Uterus (tissue), 4 donors: Measurements from ENCODE around the gene DNASE1L1. TPM values are rescaled to one million over a fixed set of nuclear protein-coding genes. Genes with fewer than 3 reads are reported as not detected.

ENCODE experiments used
- DNase-seq, 2 donors: peaks; one replicate each; pipeline ENCODE4 v3.0.0-alpha.2; 2019 to 2020
- H3K27ac ChIP-seq, 2 donors: fragments of 200-600 bp; sonication (generic); 1 replicate in 1 of 2; 2 replicates in 1 of 2; pipeline ENCODE4 v1.5.1; 2016 to 2018
- H3K27me3 ChIP-seq, 2 donors: fragments of 200-600 bp; sonication (generic); one replicate each; pipeline ENCODE4 v1.5.1; 2018 to 2019; ENCODE audit warnings: control low read depth in 1 of 2
- H3K36me3 ChIP-seq, 2 donors: fragments of 200-600 bp; sonication (generic); one replicate each; pipeline ENCODE4 v1.5.1; 2019; ENCODE audit warnings: control low read depth in 1 of 2
- H3K4me1 ChIP-seq, 2 donors: fragments of 200-600 bp; sonication (generic); one replicate each; pipeline ENCODE4 v1.5.1; 2018 to 2019; ENCODE audit warnings: control low read depth in 1 of 2
- H3K4me3 ChIP-seq, 2 donors: fragments of 200-600 bp; sonication (generic); 1 replicate in 1 of 2; 2 replicates in 1 of 2; pipeline ENCODE4 v1.5.1; 2018 to 2019; ENCODE audit warnings: mild to moderate bottlenecking in 1 of 2
- H3K9me3 ChIP-seq, 2 donors: fragments of 200-600 bp; sonication (generic); one replicate each; pipeline ENCODE4 v1.5.1; 2019; ENCODE audit warnings: control low read depth in 1 of 2
- POLR2A ChIP-seq, 2 donors: fragments of 450-650 bp; IDR thresholded peaks; one replicate each; pipeline ENCODE4 v1.6.1; 2016; ENCODE audit warnings: antibody characterized with exemption in 2 of 2, mild to moderate bottlenecking in 1 of 2, moderate library complexity in 1 of 2
- intact Hi-C: fragments of 100-400 bp; cut with DNase I; formaldehyde crosslinking; loops from one replicate; pipeline ENCODE4 v1.15.1; 2023; ENCODE audit warnings: low total_unique reads
- total RNA-seq, 4 donors: library from RNA; depleted of rRNA in 3 of 4; stranded (reverse); fragments of >200 nt in 3 of 4; gene quantifications; one replicate each; pipeline versions ENCODE4 v1.1.0 to v1.2.4, GENCODE V29; 2014 to 2023
- TF ChIP-seq, protein P1 (sequence below), 4 experiments: fragments of 200-600 bp in 2 of 4; fragments of 450-650 bp in 2 of 4; sonication (generic) in 2 of 4; IDR thresholded peaks; one replicate each; pipeline ENCODE4 v1.5.1; 2016 to 2019; ENCODE audit warnings: antibody characterized with exemption in 4 of 4, mild to moderate bottlenecking in 2 of 4, moderate library complexity in 1 of 4
- donor health status: DM: yes; HTN: yes; CAD: no.

The DNASE1L1 gene
- total RNA-seq, 4 donors from 2014 or later: 10.2 to 31.8 (median 21.2) TPM

DNA sequence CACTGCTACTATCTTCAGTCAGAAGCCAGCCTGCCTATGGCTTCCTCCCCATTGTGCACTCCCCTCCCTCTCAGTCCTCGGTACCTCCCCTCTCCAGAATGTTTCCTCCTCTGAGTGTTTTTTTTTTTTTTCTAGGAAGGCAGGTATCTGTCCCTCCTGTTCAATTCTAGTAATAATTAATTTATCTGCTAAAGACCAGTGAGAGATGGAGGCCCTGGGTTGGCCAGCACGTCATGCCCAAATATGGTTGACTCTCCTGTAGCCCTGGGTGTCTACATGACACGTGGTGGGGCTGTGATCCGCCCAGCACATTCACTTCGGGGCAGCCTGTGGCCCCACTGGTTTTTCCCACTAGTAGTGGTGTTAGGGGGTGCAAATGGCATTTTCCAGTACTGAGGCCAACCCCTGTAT, 36.4 kb downstream of the DNASE1L1 start:
- Histone ChIP-seq H3K27me3 (no peaks in the 10 kb centered on the region), H3K9me3 (no peaks in the 10 kb centered on the region), H3K4me3 (peak overlapping the region; percentile 56 to 64), H3K4me1 (peaks cover 0 to 10% of the 10 kb centered on the region in 2 donors), H3K27ac (peak overlapping the region; percentile 95 to 98), H3K36me3 (no peaks in the 10 kb centered on the region)
- TF ChIP-seq, protein P1, sequence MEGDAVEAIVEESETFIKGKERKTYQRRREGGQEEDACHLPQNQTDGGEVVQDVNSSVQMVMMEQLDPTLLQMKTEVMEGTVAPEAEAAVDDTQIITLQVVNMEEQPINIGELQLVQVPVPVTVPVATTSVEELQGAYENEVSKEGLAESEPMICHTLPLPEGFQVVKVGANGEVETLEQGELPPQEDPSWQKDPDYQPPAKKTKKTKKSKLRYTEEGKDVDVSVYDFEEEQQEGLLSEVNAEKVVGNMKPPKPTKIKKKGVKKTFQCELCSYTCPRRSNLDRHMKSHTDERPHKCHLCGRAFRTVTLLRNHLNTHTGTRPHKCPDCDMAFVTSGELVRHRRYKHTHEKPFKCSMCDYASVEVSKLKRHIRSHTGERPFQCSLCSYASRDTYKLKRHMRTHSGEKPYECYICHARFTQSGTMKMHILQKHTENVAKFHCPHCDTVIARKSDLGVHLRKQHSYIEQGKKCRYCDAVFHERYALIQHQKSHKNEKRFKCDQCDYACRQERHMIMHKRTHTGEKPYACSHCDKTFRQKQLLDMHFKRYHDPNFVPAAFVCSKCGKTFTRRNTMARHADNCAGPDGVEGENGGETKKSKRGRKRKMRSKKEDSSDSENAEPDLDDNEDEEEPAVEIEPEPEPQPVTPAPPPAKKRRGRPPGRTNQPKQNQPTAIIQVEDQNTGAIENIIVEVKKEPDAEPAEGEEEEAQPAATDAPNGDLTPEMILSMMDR (IDR thresholded peaks at IDR 0.05): no peak
- no peak for TF ChIP-seq POLR2A (IDR thresholded peaks at IDR 0.05)
- intact Hi-C loops: no loop called here
- peak in 1 of 2 donors; percentile 51 for DNase-seq

DNA sequence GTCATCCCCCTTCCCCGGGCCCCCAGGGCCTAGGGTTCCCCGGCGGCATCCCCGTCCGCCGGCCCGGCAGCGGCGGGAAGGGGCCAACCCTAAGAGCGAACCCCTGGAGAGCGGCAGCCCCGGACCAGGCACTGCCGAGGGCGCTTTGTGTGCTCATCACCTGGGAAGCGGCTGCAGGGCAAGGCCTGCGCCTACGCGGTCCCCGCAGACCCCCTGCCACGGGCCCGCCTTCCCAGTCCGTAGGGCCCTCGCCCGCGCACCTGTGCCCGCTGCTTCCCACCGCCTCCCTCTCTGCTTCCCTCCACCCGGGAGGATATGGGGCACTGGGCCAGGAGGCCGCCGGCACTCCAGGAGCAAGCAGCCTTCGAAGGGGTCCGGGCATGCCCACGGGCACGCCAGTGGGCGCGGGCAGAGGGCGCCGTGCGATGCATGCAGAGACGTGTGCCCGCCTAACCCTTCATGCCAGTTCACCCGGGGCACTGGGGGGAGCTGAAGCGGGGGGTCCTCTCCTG, 37.2 kb downstream of the DNASE1L1 start:
- intact Hi-C loops: no loop called here
- peaks cover 0 to 12% of the 10 kb centered on the region in 2 donors for H3K4me1 ChIP-seq
- H3K27me3 ChIP-seq: no peaks in the 10 kb centered on the region
- H3K27ac ChIP-seq: peak overlapping the region; percentile 95 to 98
- no peak for TF ChIP-seq POLR2A (IDR thresholded peaks at IDR 0.05)
- TF ChIP-seq, protein P1 (IDR thresholded peaks at IDR 0.05): no peak
- H3K36me3 ChIP-seq: no peaks in the 10 kb centered on the region
- no peaks in the 10 kb centered on the region for H3K9me3 ChIP-seq
- peak overlapping the region; percentile 56 to 64 for H3K4me3 ChIP-seq
- DNase-seq: peak in 1 of 2 donors; percentile 49

DNA sequence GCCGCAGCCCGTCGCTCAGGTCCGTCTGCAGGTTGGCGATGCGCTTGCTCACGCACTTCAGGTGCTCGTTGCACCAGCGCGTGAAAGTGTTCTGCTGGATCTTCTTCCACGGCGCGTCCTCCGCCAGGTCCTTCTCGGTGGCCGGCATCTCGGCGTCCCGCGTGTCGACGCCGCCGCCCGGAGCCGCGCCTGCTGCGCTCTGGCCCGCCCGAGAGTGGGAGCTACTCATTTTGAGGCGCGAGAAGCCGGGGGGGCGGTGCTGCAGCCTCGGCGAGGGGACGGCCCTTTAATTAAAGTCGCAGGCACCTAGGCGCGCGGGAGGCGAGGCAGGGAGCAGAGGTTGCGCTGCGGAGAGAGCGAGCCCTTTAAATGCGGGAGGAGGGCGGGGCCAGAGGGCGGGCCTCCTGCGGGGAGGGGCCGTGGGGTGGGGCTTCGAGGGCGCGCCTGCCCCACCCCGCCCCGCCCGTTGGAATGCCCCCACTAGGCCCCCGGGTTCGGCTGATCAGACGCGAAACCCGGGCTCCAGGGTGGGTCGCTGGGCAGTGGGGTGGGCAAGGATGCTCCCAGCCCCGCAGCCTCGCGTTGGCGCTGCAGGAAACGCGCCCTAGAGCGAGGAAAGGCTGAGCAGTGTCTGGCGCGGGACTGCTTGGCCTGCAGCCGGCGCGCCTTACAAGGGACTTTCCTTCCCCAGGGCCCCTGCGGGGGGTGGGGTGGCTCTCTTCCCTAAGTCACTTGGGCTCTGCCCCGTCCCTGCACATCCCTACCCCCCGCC, 37.9 kb downstream of the DNASE1L1 start:
- Histone ChIP-seq H3K4me3 (peak overlapping the region; percentile 56 to 64), H3K4me1 (peaks cover 0 to 12% of the 10 kb centered on the region in 2 donors), H3K27ac (peak overlapping the region; percentile 95 to 98), H3K36me3 (no peaks in the 10 kb centered on the region), H3K9me3 (no peaks in the 10 kb centered on the region), H3K27me3 (no peaks in the 10 kb centered on the region)
- intact Hi-C loops: no loop called here
- TF ChIP-seq, protein P1 (IDR thresholded peaks at IDR 0.05): peak in 1 of 4 experiments; percentile 19
- TF ChIP-seq POLR2A (IDR thresholded peaks at IDR 0.05): peak; percentile 92 to 95
- DNase-seq: peak; percentile 91 to 95

DNA sequence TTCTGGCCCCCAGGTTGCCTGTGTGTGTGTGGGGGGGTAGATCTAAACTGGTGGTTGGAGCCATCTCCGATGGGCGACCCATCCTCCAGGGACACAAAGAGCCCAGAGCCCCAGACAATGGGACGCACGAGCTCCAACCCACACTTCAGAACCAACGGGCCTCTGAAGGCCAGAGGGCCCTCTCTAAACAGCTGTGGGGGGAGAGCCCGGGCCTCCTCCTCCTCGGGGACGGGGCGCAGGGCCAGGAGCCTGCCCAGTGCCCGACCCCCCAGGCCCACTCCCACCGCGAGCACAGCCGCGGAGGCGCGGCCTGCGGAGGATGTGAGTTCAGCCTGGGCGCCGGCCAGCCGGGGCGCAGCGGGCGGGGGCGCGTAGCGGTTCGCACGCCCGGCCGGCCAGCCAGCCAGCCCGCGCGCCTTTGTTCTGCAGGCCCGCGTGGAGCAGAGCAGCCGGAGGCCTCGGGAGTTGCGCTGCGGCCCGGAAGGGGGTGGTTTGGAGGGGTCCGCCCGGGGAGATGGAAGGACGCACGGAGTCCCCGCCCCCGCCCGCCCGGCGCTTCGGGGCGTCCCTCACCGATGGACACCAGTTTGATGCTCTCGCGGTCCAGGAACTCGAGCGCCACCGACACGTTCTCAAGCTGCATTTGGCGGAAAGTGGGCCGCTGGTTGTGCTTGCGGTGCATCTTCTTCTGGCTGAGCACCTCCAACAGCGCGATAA, 38.6 kb downstream of the DNASE1L1 start:
- Histone ChIP-seq H3K4me1 (peaks cover 0 to 12% of the 10 kb centered on the region in 2 donors), H3K36me3 (no peaks in the 10 kb centered on the region)
- DNase-seq: peak in 1 of 2 donors; percentile 48

More for the DNA sequence above, 38.6 kb downstream of the DNASE1L1 start:
- Histone ChIP-seq H3K27ac (peak overlapping the region; percentile 95 to 98), H3K27me3 (no peaks in the 10 kb centered on the region), H3K9me3 (no peaks in the 10 kb centered on the region), H3K4me3 (peak overlapping the region; percentile 56 to 64)
- TF ChIP-seq, protein P1 (IDR thresholded peaks at IDR 0.05): no peak
- TF ChIP-seq POLR2A (IDR thresholded peaks at IDR 0.05): no peak
- intact Hi-C loops: no loop called here
